NCI-H1105 (cell line): ENCODE results near the gene DCTD.

Experiments used
- DNase-seq: peaks from one replicate; lab custom pipeline; 2025; lab: John Stamatoyannopoulos, UW

The DCTD gene

GRCh38 chr4:182893047-182893446 lies 24.1 kb downstream of the DCTD start:
- DNase-seq, result no peak

GRCh38 chr4:182890202-182890601 lies 27.0 kb downstream of the DCTD start:
- DNase-seq, result no peak

GRCh38 chr4:182888891-182889290 lies 28.3 kb downstream of the DCTD start:
- no peak for DNase-seq

GRCh38 chr4:182886768-182887167 lies 30.4 kb downstream of the DCTD start:
- no peak for DNase-seq

- DNase-seq, result no peak
These were observed 31.0 kb downstream of the DCTD start for GRCh38 chr4:182886205-182886604.

GRCh38 chr4:182885738-182886077 lies 31.5 kb downstream of the DCTD start:
- DNase-seq, result no peak

- no peak for DNase-seq
These were observed 32.0 kb downstream of the DCTD start for GRCh38 chr4:182885022-182885737.

GRCh38 chr4:182884040-182884439 lies 33.1 kb downstream of the DCTD start:
- DNase-seq, result no peak

GRCh38 chr4:182883351-182883750 lies 33.8 kb downstream of the DCTD start:
- DNase-seq, result no peak

- peak; percentile 64 for DNase-seq
These were observed 35.3 kb downstream of the DCTD start for GRCh38 chr4:182881914-182882313.

GRCh38 chr4:182880387-182881356 lies 36.5 kb downstream of the DCTD start:
- peak; percentile 12 for DNase-seq

- DNase-seq, result no peak
These were observed 37.3 kb downstream of the DCTD start for GRCh38 chr4:182879913-182880312.

- no peak for DNase-seq
These were observed 38.3 kb downstream of the DCTD start for GRCh38 chr4:182878633-182879495.

- no peak for DNase-seq
These were observed 39.8 kb downstream of the DCTD start for GRCh38 chr4:182877326-182877883.

- DNase-seq, result no peak
These were observed 40.8 kb downstream of the DCTD start for GRCh38 chr4:182876427-182876826.

- DNase-seq, result no peak
These were observed 41.5 kb downstream of the DCTD start for GRCh38 chr4:182875453-182876405.

GRCh38 chr4:182874797-182875345 lies 42.3 kb downstream of the DCTD start:
- DNase-seq, result no peak

- DNase-seq, result no peak
These were observed 42.9 kb downstream of the DCTD start for GRCh38 chr4:182874304-182874751.

GRCh38 chr4:182873726-182874125 lies 43.5 kb downstream of the DCTD start:
- DNase-seq, result no peak

GRCh38 chr4:182873289-182873688 lies 43.9 kb downstream of the DCTD start:
- no peak for DNase-seq
